ENCODE data around the gene KCTD15. TPM values are rescaled to one million over a fixed set of nuclear protein-coding genes. Genes with fewer than 3 reads are reported as not detected.

KCTD15 gene
- total and polyA plus RNA-seq, 2 of the 4 experiments (the other 2 are of a cell fraction) = 16.3 to 19.6 TPM

DNA sequence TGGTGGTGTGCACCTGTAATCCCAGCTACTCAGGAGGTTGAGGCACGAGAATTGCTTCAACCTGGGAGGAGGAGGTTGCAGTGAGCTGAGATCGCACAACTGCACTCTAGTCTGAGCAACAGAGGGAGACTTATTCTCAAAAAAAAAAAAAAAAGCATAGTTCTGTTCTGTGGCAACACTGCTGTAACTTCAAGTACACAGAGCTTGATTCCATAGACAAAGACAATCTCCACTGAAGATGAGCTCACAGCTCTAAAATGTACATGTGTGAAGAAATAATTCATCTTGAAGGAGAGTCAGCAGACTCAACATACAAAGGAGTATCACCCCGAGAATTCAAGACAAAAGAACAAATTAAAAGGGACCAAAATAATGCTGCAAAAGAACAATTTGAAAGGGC is 47.8 kb downstream of the KCTD15 start:
- Histone ChIP-seq H3K27ac (ENCODE audit: insufficient read depth, low read length) (no peak overlapping the region), H3K9me1 (ENCODE audit: insufficient read depth, low read length) (no peaks in the 10 kb centered on the region), H2AK9ac (replicated peaks; ENCODE audit: low read depth, low read length, poor library complexity) (no peak overlapping the region), H2BK20ac (ENCODE audit: low read depth, low read length) (no peak overlapping the region), H2BK5ac (ENCODE audit: low read depth, low read length, poor library complexity, severe bottlenecking) (no peak overlapping the region), H4K91ac (ENCODE audit: insufficient read depth, low read depth, low read length) (no peak overlapping the region), H2BK120ac (ENCODE audit: low read depth, low read length) (no peak overlapping the region), H3K4me2 (ENCODE audit: low read depth, low read length) (no peak overlapping the region), H4K20me1 (ENCODE audit: insufficient read depth, low read length) (no peaks in the 10 kb centered on the region), H3K27me3 (ENCODE audit: control insufficient read depth, insufficient read depth, low read length) (peaks cover 5% of the 10 kb centered on the region), H3K14ac (replicated peaks; ENCODE audit: low read depth, low read length) (no peak overlapping the region), H3K23ac (ENCODE audit: low read depth, low read length) (no peak overlapping the region), H3K9me3 (ENCODE audit: control insufficient read depth, insufficient read depth, low read length) (no peaks in the 10 kb centered on the region), H3K4ac (ENCODE audit: low read depth, low read length) (no peak overlapping the region), H3K36me3 (ENCODE audit: control insufficient read depth, insufficient read depth, low read length) (no peaks in the 10 kb centered on the region), H2BK15ac (ENCODE audit: low read depth, low read length) (no peak overlapping the region), H2AK5ac (ENCODE audit: low read depth, low read length) (no peak overlapping the region), H2AFZ (replicated peaks; ENCODE audit: low read length, poor library complexity) (no peak overlapping the region), H4K8ac (ENCODE audit: low read depth in 2 of 2, low read length in 2 of 2) (no peak overlapping the region), H3K56ac (ENCODE audit: extremely low read depth, insufficient read depth, low read length) (no peak overlapping the region), H3K4me3 (ENCODE audit: insufficient read depth, low read depth, low read length) (no peak overlapping the region), H3K4me1 (ENCODE audit: control insufficient read depth, insufficient read depth, low read length) (no peaks in the 10 kb centered on the region), H3K9ac (ENCODE audit: low read depth, low read length) (no peak overlapping the region), H3K18ac (ENCODE audit: low read depth, low read length) (no peak overlapping the region), H4K5ac (ENCODE audit: low read depth, low read length) (no peak overlapping the region), H3K79me1 (ENCODE audit: low read depth in 1 of 2, low read length in 2 of 2) (no peaks in the 10 kb centered on the region)
- no CpG with 5 or more reads among the region's 3 CpGs for WGBS, 2 experiments (ENCODE audit: extremely low coverage in 2 of 2, insufficient read length in 1 of 2)
- DNase-seq = no peak
- ChIA-PET CTCF (interaction anchor here (0.6 kb wide), 1 partner anchor 21 kb away, joined by 5 read pairs; no protein-coding TSS in a partner anchor), POLR2A (ENCODE audit: unreplicated experiment) (interaction anchor here (0.6 kb wide), 1 partner anchor 8 kb away, joined by 3 read pairs; no protein-coding TSS in a partner anchor)
- TF ChIP-seq RFX5 (IDR thresholded peaks at IDR 0.05; ENCODE audit: low read depth, low read length) (no peak), SMC3 (IDR thresholded peaks at IDR 0.05; ENCODE audit: low read depth, low read length) (no peak), POLR2A (IDR thresholded peaks at IDR 0.05; ENCODE audit: low read depth, low read length) (no peak), MAFK (IDR thresholded peaks at IDR 0.05; ENCODE audit: low read depth, low read length) (no peak), BHLHE40 (IDR thresholded peaks at IDR 0.05; ENCODE audit: low read depth, low read length) (no peak), RCOR1 (IDR thresholded peaks at IDR 0.05; ENCODE audit: insufficient replicate concordance, low read length) (no peak), NFE2L2 (IDR thresholded peaks at IDR 0.05; ENCODE audit: low read depth, low read length) (no peak), RAD21 (IDR thresholded peaks at IDR 0.05; ENCODE audit: low read length) (no peak), MXI1 (IDR thresholded peaks at IDR 0.05; ENCODE audit: borderline replicate concordance, low read depth, low read length) (no peak), MAZ (IDR thresholded peaks at IDR 0.05; ENCODE audit: borderline replicate concordance, low read depth, low read length) (no peak), FOS (IDR thresholded peaks at IDR 0.05; ENCODE audit: low read depth, low read length) (no peak), CEBPB (IDR thresholded peaks at IDR 0.05; ENCODE audit: low read depth, low read length) (no peak), CHD1 (IDR thresholded peaks at IDR 0.05; ENCODE audit: low read depth, low read length) (no peak)
- TF ChIP-seq, protein P1, sequence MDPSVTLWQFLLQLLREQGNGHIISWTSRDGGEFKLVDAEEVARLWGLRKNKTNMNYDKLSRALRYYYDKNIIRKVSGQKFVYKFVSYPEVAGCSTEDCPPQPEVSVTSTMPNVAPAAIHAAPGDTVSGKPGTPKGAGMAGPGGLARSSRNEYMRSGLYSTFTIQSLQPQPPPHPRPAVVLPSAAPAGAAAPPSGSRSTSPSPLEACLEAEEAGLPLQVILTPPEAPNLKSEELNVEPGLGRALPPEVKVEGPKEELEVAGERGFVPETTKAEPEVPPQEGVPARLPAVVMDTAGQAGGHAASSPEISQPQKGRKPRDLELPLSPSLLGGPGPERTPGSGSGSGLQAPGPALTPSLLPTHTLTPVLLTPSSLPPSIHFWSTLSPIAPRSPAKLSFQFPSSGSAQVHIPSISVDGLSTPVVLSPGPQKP (IDR thresholded peaks at IDR 0.05; ENCODE audit: borderline replicate concordance, low read depth, low read length) = no peak
- TF ChIP-seq, protein P2, sequence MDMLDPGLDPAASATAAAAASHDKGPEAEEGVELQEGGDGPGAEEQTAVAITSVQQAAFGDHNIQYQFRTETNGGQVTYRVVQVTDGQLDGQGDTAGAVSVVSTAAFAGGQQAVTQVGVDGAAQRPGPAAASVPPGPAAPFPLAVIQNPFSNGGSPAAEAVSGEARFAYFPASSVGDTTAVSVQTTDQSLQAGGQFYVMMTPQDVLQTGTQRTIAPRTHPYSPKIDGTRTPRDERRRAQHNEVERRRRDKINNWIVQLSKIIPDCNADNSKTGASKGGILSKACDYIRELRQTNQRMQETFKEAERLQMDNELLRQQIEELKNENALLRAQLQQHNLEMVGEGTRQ (IDR thresholded peaks at IDR 0.05; ENCODE audit: low read depth, low read length) = no peak
- TF ChIP-seq, protein P3, sequence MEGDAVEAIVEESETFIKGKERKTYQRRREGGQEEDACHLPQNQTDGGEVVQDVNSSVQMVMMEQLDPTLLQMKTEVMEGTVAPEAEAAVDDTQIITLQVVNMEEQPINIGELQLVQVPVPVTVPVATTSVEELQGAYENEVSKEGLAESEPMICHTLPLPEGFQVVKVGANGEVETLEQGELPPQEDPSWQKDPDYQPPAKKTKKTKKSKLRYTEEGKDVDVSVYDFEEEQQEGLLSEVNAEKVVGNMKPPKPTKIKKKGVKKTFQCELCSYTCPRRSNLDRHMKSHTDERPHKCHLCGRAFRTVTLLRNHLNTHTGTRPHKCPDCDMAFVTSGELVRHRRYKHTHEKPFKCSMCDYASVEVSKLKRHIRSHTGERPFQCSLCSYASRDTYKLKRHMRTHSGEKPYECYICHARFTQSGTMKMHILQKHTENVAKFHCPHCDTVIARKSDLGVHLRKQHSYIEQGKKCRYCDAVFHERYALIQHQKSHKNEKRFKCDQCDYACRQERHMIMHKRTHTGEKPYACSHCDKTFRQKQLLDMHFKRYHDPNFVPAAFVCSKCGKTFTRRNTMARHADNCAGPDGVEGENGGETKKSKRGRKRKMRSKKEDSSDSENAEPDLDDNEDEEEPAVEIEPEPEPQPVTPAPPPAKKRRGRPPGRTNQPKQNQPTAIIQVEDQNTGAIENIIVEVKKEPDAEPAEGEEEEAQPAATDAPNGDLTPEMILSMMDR (conservative IDR thresholded peaks at IDR 0.05; ENCODE audit: low read depth, low read length) = no peak
- no TSS peak for BruUV-seq (replicated peaks)
- intact Hi-C loops (cut with micrococcal nuclease) (no loop called here), in situ Hi-C loops (cut with MboI; ENCODE audit: low sequenced_read_pairs) (no loop called here), dilution Hi-C loops (cut with HindIII; ENCODE audit: low sequenced_read_pairs, unreplicated experiment) (no loop called here)
- ATAC-seq (ENCODE audit: low read depth) = no peak

Measured in IMR-90 (cell line).